SKM-1 (cell line): ENCODE data around the gene NPC1L1.

Source experiments
- DNase-seq: peaks from one replicate; lab custom pipeline; 2025; ENCODE audit not compliant: unreplicated experiment; lab: John Stamatoyannopoulos, UW

Gene NPC1L1

DNA sequence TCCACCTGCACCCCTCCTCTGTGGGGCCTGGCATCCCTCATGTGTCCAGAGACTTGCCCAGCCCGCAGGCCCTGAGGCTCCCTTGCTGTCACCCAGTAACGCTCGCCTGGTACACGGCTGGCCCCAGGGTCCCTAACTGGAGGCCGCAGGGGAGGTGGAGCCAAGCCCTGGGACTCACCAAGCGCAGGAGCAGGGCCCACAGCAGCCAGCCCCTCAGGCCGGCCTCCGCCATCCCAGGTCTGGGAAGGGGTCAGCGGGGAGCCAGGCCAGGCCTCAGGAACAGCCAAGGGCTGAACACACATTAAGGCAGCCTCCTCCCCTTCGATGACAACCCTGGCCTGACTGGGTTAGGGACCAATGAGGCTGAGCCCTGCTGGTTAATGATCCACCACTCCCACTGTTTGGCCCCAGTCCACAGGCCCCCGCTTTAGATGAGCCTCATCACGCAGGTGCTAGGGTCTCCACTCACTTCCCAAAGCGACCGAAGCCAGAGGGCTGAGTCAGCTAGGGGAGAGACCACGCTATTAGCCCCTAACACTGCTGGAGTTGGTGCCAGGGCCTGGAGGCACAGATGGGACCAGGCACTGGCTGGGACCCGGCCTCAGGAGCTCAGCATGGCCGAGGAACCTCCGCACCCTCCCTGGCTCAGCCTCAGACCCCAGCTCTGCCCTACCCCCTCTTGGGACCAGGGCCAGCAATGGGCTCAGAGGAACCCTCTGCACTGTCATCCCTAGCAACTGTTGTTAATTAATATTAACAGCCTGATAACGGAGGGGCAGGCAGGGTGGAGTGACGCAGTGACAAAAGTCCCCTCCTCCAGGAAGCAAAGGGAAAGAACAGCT, at the start of gene NPC1L1:
TSS of gene NPC1L1 (minus strand) at position 303 of the 842 bp plus-strand sequence. CDS start at position 232, 71 bp downstream.
- no peak for DNase-seq

- no peak for DNase-seq
These were observed 49.8 kb upstream of the NPC1L1 start for GRCh38 chr7:44590910-44591309.

GRCh38 chr7:44587843-44588711, 46.9 kb upstream of the NPC1L1 start:
- DNase-seq = peak; percentile 57

GRCh38 chr7:44583146-44583865, 42.2 kb upstream of the NPC1L1 start:
- no peak for DNase-seq

GRCh38 chr7:44581879-44582603, 40.9 kb upstream of the NPC1L1 start, which contains the start of gene TMED4:
TSS of gene TMED4 (minus strand) at chr7:44582231. CDS start at chr7:44582206, 25 bp downstream.
- peak; percentile 99 for DNase-seq

- no peak for DNase-seq
These were observed 40.1 kb upstream of the NPC1L1 start for GRCh38 chr7:44580945-44581878.

DNA sequence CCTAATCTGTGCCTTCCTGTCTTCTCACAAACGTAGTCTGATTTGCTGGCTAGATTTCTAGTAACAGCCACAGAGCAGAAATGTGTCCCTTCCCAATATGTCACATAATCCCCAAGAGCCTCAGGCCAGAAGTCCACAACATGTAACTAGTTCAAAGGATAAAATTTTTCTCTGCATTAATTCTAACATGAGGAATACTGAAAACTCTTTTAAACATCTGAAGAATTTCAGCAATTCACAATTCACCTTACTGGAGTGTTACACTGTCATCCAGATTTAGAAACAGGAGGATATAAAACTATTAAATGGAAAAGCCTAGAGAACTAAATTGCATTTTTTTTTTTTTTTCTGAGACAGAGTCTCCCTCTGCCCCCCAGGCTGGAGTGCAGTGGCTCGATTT, 35.1 kb upstream of the NPC1L1 start:
- no peak for DNase-seq

- no peak for DNase-seq
These were observed 33.9 kb upstream of the NPC1L1 start for GRCh38 chr7:44575054-44575453.

GRCh38 chr7:44574287-44574872, 33.2 kb upstream of the NPC1L1 start:
- DNase-seq = no peak

DNA sequence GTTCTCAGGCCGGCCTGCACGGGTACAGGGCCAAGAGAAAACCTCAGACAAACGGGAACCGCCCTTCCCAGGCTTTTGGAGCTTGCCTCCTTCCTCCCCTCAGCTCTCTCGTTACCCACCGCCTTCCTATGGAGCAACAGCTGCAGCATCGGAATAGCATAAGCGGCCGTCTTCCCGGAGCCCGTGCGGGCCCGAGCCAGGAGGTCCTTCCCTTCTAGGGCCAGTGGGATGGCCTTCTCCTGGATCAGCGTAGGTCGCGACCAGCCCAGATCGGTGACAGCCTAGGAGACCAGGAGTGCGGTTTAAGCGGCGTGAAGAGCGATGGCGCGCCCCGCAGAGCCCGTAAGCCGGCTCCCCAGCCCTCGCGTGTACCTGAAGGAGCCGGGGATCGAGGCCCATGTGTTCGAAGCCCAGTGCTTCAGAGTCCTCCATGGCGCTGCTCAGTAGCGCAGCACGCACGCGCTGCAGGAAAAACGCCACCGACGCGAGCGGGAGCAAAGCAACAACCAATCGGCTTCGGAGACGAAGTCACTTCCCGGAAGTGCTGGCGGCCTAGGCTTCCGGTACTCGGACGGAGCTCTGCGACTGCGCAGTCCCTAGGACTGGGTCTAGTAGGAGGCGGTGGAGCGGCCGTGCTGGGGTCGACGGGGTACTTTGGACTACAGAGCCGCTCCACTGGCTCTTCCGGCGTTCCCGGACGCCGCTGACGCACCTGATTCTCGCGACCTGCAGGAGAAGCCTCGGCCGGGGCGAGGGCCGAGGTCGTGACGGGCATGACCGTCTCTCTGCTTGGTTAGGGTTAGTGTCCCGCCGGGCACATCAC, 32.5 kb upstream of the NPC1L1 start, which contains the start of gene DDX56:
TSS of gene DDX56 (minus strand) at position 445 of the 823 bp plus-strand sequence. CDS start at position 432, 13 bp downstream.
- peak; percentile 79 for DNase-seq

- no peak for DNase-seq
These were observed 31.6 kb upstream of the NPC1L1 start for GRCh38 chr7:44572771-44573170.

GRCh38 chr7:44569959-44570358, 28.8 kb upstream of the NPC1L1 start:
- DNase-seq = no peak

DNA sequence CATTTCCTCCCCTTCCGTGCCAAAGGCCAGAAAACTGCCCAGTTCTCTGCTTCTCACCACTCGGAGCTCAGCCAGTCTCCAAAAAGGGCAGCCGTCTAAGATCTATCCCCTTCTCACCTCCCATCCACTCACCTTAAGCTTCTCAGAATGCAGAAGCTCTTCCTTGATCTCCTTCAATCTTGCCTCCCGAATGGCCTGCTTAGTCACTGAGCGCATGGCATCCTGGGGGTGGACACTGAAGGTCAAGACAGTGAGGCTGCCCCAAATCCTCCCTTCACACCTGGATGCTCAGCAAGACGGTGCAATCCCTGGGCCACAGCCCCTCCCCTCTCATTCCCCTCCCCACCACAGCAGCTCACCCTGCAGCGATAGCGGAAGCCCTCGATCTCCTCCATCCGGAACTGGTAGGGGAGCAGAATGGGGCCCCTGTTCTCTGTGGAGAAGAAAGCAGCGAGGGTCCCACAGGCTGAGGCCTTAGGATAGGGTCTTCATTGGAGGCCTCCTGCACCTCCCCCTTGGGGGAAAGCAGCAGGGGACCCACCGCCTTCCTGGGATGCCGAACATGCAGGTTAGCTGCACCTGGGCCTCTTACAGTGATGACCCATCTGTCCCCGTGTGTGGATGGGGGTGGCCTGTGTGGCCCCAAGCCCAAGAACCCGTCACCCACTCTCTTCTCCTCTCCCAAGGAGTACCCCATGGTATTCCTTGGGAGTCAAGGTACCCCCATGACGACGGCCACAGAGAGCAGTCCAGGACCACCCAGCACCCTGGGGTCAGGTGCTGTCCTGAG, 27.8 kb upstream of the NPC1L1 start:
- DNase-seq = no peak

DNA sequence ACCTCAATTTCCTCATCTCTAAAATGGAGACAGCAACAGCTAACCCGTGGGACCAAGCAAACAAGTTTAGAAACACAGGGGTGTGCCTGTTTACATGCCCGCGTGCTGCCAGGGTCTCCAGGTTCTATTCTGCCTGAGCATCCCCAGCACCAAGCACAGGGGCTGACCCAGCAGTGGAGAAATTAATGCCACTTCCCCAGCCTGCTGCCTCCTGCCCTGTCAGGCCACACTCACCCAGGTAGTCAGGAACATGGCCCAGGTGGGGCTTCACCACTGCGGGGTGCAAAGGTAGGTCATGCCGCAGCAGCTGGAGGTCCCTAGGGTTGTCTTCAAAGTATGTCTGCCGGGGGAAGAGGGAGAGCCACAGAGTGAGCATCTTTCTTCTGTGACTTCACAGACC, 26.8 kb upstream of the NPC1L1 start:
- DNase-seq = no peak

- no peak for DNase-seq
These were observed 25.6 kb upstream of the NPC1L1 start for GRCh38 chr7:44566680-44567079.

DNA sequence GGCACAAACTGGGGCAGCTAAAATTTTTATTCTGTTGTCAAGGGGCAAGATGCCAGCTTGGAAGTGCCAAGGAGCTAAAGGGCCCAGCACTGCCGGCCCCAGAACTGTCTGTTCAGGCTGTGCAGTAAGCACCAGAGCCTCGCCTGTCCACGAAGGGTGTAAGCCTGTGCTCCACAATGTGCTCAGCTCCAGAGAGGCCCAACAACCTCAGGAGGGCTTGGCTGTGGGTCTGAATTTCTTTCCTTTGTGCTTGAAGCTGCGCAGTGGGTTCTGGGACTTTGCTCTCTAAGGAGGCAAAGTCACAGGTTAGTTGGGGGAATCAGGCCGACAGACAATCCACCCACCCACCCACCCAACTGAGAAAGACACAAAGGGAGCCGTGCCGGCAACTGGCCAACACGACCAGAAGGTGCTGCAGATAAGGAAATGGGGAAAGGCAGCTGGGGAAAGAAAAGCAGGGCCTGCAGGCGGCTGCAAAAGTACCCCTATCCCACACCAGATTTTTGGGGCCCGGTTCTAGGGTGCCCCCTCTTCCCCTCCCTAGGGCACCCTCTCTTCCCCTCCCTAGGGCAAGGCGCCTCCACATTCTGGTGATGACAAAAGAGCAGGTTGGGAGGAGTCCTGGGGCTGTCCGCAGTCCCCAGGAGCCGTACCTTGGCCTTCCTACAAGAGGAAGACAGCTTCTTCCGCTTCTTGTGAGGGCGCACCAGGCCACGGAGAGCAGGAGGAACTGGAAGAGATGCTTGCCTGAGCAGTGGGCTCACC, 24.8 kb upstream of the NPC1L1 start:
- DNase-seq = no peak
